ENCODE results near the gene SULF2.

The SULF2 gene

DNA sequence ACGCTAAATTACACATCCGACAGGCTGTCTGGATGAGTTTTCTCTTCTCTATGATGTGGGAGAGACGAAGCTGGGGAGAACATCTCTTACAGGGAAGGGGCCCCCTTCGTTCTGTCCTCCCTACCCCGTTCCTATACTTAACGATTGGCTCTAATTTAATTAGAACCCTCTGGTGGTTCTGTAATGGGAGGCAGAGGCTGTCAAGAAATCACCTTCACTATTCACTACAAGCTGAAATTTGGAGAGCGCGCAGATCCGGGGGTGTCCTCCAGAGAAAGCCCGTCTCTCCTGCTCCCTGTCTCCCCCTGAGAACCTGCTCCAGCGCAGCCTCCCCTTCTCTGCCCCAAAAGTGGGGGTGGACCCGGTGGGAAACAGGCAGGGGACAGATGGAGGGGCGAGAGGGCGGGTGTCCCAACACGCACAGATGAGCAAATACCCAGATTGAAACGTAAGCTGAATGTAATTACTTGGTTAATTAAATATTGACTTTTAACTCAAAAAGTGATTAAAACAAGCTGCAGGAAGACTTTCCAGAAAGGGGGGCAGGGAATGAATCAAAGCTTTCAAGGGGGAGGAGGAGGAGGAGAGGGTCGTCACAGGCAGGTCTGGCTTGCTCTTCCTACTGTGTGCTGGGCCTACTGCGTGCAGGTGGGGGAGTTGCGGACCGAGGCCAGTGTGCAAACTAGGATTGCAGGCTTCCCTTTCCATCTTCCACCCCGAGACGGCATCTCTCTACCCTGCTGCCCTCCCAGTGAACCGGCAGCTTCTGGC is 1.3 kb downstream of the SULF2 start:
- no peak overlapping the region for H3K27ac ChIP-seq (ENCODE audit: low read depth, low read length)
- peak overlapping the region; percentile 69 for H3K4me3 ChIP-seq (ENCODE audit: low read depth, low read length)

DNA sequence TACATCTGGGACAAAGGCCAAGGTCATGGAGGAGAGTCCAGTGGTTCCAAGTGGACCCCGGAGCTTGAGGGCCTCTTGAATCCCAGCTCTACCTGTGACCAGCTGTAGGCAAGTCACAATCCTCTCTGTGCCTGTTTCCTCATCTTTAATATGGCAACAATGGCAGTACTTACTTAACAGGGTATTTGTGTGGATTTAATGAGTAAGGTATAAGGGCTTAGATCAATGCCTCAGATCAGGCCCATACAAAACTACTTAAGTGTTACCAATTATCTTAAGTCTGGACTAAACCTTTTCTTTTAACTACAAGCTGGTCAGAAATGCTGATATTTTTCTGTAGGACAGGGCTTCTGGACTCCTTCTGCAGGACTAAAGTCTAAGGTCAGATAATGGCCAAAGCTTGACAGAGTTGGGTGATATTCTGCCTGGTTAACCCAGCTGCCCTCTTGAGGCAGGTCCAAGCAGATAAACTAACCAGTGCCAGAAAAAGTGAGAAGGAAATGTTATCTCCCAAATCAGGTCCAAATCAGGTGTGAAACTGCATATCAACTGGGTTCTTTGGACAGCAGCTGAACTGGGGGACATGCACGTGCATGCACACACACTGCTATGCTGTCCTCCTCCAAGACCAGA is 2.2 kb downstream of the SULF2 start:
- no peak overlapping the region for H3K27ac ChIP-seq (ENCODE audit: low read depth, low read length)
- no peak overlapping the region for H3K4me3 ChIP-seq (ENCODE audit: low read depth, low read length)
- peaks cover 45% of the 10 kb centered on the region for H3K27me3 ChIP-seq (ENCODE audit: insufficient read depth, low read length)

More for the DNA sequence above, 1.3 kb downstream of the SULF2 start:
- H3K27me3 ChIP-seq (ENCODE audit: insufficient read depth, low read length) = peaks cover 53% of the 10 kb centered on the region
- H2AFZ ChIP-seq (ENCODE audit: low read length, unreplicated experiment) = no peak overlapping the region
- peaks cover 4% of the 10 kb centered on the region for H3K4me1 ChIP-seq (ENCODE audit: control insufficient read depth, insufficient read depth, low read length, unreplicated experiment)
- no peaks in the 10 kb centered on the region for H3K36me3 ChIP-seq (ENCODE audit: insufficient read depth, low read length)
- H3K79me2 ChIP-seq (ENCODE audit: control insufficient read depth, insufficient read depth, low read length, unreplicated experiment) = no peaks in the 10 kb centered on the region

DNA sequence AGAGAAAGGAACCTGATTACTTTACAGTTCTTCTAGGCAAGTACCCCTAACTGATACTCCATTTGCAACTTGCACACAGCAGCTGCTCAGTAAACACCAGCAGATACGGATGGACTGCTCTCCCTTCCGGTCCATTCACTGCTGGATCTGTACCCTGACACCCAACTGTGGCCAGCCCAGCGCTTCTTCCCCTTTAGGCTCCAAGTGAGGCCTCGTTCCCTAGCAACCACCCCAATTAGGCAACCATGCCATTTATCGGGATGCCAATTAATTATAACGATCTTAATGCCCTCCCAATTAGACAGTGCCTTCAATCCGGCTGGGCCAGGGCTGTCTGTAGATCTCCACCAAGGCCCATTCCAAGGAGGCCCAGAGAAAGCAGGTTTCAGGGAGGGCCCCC is 3.2 kb downstream of the SULF2 start:
- H3K4me3 ChIP-seq (ENCODE audit: low read depth, low read length) = no peak overlapping the region
- H2AFZ ChIP-seq (ENCODE audit: low read length, unreplicated experiment) = no peak overlapping the region
- H3K79me2 ChIP-seq (ENCODE audit: control insufficient read depth, insufficient read depth, low read length, unreplicated experiment) = no peaks in the 10 kb centered on the region
- H3K27ac ChIP-seq (ENCODE audit: low read depth, low read length) = no peak overlapping the region
- H3K36me3 ChIP-seq (ENCODE audit: insufficient read depth, low read length) = no peaks in the 10 kb centered on the region
- H3K27me3 ChIP-seq (ENCODE audit: insufficient read depth, low read length) = peaks cover 42% of the 10 kb centered on the region
- peaks cover 4% of the 10 kb centered on the region for H3K4me1 ChIP-seq (ENCODE audit: control insufficient read depth, insufficient read depth, low read length, unreplicated experiment)

More for the DNA sequence above, 2.2 kb downstream of the SULF2 start:
- peaks cover 4% of the 10 kb centered on the region for H3K4me1 ChIP-seq (ENCODE audit: control insufficient read depth, insufficient read depth, low read length, unreplicated experiment)
- no peak overlapping the region for H2AFZ ChIP-seq (ENCODE audit: low read length, unreplicated experiment)
- no peaks in the 10 kb centered on the region for H3K79me2 ChIP-seq (ENCODE audit: control insufficient read depth, insufficient read depth, low read length, unreplicated experiment)
- H3K36me3 ChIP-seq (ENCODE audit: insufficient read depth, low read length) = no peaks in the 10 kb centered on the region

DNA sequence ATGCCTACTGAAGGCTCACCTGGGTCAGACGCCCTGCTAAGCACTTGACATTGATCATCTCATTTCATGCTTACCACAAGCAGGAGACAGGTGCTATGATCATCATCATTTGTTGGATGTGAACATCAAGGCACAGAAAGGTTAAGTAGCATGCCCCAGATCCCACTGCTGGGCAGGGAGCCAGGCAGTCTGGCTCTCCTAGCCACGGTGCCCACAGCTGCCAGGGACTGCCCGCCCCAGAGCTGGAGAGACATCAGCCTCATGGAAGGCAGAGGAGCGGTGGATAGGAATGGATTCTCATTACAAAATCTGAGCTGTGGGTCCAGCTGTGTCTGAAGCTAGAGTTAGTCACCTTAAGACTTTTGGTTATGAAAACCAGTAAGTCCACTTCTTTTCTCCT is 3.6 kb downstream of the SULF2 start:
- no peaks in the 10 kb centered on the region for H3K79me2 ChIP-seq (ENCODE audit: control insufficient read depth, insufficient read depth, low read length, unreplicated experiment)
- no peak overlapping the region for H3K4me3 ChIP-seq (ENCODE audit: low read depth, low read length)
- peaks cover 42% of the 10 kb centered on the region for H3K27me3 ChIP-seq (ENCODE audit: insufficient read depth, low read length)
- H3K4me1 ChIP-seq (ENCODE audit: control insufficient read depth, insufficient read depth, low read length, unreplicated experiment) = peaks cover 4% of the 10 kb centered on the region
- no peaks in the 10 kb centered on the region for H3K36me3 ChIP-seq (ENCODE audit: insufficient read depth, low read length)
- no peak overlapping the region for H3K27ac ChIP-seq (ENCODE audit: low read depth, low read length)
- H2AFZ ChIP-seq (ENCODE audit: low read length, unreplicated experiment) = no peak overlapping the region

DNA sequence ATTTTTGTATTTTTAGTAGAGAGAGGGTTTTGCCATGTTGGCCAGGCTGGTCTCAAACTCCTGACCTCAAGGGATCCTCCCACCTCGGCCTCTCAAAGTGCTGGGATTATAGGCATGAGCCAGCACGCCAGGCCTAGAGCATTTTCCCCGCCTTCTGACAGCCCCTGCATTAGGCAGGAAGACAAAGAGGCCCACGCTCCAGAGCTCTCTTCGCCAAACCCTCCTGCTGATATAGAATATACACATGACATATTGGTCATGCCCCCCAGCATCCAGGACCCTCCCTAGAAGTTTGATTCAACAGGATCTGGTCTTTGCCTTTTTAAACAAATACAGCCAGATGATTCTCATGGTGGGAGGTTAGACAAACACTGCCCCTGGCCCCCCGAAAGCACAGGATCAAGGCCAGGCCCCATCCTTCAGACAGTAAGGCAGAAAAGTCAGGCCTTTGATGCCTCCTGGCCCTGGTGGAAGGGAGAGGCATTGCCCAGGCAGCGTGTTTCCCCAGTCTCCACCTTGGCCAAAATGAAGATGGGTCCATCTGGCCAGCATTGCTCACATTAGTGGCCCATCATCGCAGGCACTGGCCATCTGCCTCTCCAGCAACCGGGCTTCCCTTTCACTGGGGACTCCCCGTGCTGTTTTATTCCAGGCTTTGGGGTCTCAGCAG is 4.4 kb downstream of the SULF2 start:
- no peak overlapping the region for H2AFZ ChIP-seq (ENCODE audit: low read length, unreplicated experiment)
- H3K27ac ChIP-seq (ENCODE audit: low read depth, low read length) = no peak overlapping the region
- peaks cover 45% of the 10 kb centered on the region for H3K27me3 ChIP-seq (ENCODE audit: insufficient read depth, low read length)
- no peaks in the 10 kb centered on the region for H3K79me2 ChIP-seq (ENCODE audit: control insufficient read depth, insufficient read depth, low read length, unreplicated experiment)
- H3K36me3 ChIP-seq (ENCODE audit: insufficient read depth, low read length) = no peaks in the 10 kb centered on the region
- H3K4me1 ChIP-seq (ENCODE audit: control insufficient read depth, insufficient read depth, low read length, unreplicated experiment) = peaks cover 4% of the 10 kb centered on the region
- no peak overlapping the region for H3K4me3 ChIP-seq (ENCODE audit: low read depth, low read length)

DNA sequence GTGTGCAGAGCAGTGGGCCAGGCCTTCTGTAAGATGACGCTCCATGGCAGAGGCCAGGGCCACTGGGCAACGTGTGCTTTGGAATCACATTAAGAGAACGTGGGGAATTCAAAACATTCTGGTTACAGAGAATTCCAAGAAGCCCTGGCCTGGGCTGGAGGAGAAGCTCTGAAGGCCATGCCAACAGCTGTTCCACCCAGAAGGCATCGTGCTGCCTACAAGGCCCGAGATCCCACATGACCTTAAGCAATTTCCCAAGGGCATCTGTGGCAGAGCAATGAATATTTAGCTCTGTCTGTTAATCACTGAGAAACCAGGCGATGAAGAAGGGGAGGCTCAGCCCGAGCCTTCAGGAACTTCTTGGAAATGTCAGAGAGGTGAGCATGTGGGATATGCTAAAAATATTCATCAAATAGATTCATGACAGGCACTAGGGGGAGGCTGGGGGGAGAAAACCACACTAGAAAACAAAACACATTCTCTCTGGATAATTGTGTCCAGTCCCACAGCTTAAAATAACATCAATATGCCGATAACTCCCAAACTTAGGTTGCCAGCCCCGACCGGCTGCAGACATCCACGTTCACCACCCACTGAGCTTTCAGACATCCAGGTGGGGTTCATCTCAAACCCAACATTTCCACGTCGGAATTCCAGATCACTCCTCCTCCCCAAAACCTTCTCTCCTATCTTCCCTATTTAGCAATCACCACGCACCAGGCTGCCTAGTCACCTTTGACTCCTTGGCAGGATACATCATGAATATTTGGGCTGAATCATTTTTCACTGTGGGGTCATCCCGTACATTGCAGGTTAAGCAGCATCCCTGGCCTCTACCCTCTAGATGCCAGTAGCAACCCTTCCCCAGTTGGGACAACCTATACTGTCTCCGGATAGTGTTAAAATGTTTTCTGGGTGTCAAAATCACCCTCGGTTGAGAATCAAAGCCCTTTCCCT is 6.6 kb downstream of the SULF2 start:
- no peak overlapping the region for H3K4me3 ChIP-seq (ENCODE audit: low read depth, low read length)
- no peaks in the 10 kb centered on the region for H3K79me2 ChIP-seq (ENCODE audit: control insufficient read depth, insufficient read depth, low read length, unreplicated experiment)
- H3K27me3 ChIP-seq (ENCODE audit: insufficient read depth, low read length) = peaks cover 52% of the 10 kb centered on the region
- H2AFZ ChIP-seq (ENCODE audit: low read length, unreplicated experiment) = no peak overlapping the region
- H3K36me3 ChIP-seq (ENCODE audit: insufficient read depth, low read length) = no peaks in the 10 kb centered on the region
- H3K27ac ChIP-seq (ENCODE audit: low read depth, low read length) = no peak overlapping the region
- H3K4me1 ChIP-seq (ENCODE audit: control insufficient read depth, insufficient read depth, low read length, unreplicated experiment) = no peaks in the 10 kb centered on the region

DNA sequence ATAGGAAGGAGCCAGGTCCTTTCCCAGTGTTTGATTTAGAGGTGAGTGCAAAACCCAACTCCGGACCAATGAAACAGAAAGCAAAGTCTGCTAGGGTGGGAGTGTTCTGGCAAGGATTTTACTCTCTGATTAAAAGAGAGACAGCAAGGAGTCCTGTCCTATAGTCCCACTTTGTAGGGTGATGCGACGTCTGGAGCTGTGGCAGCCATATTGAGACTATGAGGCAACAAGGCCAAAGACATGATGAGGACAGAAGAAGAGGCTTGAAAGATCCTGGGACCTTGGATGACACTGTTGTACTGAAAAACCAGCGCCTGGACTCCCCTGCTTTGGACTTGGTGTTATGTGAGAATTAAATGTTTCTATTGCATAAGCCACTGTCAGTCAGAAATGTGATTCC is 8.1 kb downstream of the SULF2 start:
- Histone ChIP-seq H3K4me3 (ENCODE audit: low read depth, low read length) (no peak overlapping the region), H3K79me2 (ENCODE audit: control insufficient read depth, insufficient read depth, low read length, unreplicated experiment) (no peaks in the 10 kb centered on the region), H3K36me3 (ENCODE audit: insufficient read depth, low read length) (no peaks in the 10 kb centered on the region), H3K4me1 (ENCODE audit: control insufficient read depth, insufficient read depth, low read length, unreplicated experiment) (no peaks in the 10 kb centered on the region), H3K27ac (ENCODE audit: low read depth, low read length) (no peak overlapping the region), H3K27me3 (ENCODE audit: insufficient read depth, low read length) (peaks cover 40% of the 10 kb centered on the region), H2AFZ (ENCODE audit: low read length, unreplicated experiment) (no peak overlapping the region)

DNA sequence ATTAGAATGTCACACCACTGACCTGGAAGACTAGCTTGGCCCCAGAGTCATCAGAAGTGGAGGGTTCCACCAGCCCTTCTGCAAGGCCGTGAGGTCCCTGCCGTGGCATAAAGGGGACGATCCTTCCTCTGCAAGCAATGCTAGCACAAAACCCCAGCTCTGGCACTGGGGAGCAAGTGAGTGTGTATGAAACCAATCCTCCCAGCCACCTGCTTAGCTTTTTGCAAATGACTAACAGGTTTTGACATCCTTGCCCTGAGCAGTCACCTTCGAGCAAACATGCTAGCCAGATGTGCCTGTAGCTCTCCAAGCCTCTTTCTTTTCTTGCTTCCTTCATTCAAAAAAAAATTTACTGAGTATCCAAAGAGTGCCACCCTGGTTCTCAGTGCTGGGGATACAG is 8.6 kb downstream of the SULF2 start:
- H3K79me2 ChIP-seq (ENCODE audit: control insufficient read depth, insufficient read depth, low read length, unreplicated experiment) = no peaks in the 10 kb centered on the region
- no peak overlapping the region for H3K4me3 ChIP-seq (ENCODE audit: low read depth, low read length)
- peaks cover 37% of the 10 kb centered on the region for H3K27me3 ChIP-seq (ENCODE audit: insufficient read depth, low read length)
- H3K36me3 ChIP-seq (ENCODE audit: insufficient read depth, low read length) = no peaks in the 10 kb centered on the region
- H3K27ac ChIP-seq (ENCODE audit: low read depth, low read length) = no peak overlapping the region
- H3K4me1 ChIP-seq (ENCODE audit: control insufficient read depth, insufficient read depth, low read length, unreplicated experiment) = no peaks in the 10 kb centered on the region
- no peak overlapping the region for H2AFZ ChIP-seq (ENCODE audit: low read length, unreplicated experiment)

DNA sequence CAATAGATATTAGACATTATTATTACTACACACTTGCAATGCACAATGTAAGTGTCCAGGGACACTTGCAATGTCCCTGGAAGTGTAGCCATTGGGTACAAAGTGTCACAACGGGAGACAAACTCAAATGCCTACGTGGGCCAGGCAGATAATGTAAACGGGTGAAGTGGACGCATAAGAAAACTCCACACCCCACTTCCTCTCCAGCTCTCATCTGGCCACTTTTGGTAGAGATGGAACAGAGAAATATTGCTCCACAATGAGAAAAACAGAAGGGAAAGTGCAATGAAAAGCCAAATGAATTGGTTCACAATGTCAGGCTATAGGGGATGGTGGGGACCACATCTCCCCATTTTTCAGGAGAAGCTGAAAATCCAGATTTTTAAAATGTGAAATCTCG is 9.4 kb downstream of the SULF2 start:
- H2AFZ ChIP-seq (ENCODE audit: low read length, unreplicated experiment) = no peak overlapping the region
- no peaks in the 10 kb centered on the region for H3K36me3 ChIP-seq (ENCODE audit: insufficient read depth, low read length)
- H3K27me3 ChIP-seq (ENCODE audit: insufficient read depth, low read length) = peaks cover 32% of the 10 kb centered on the region
- H3K4me1 ChIP-seq (ENCODE audit: control insufficient read depth, insufficient read depth, low read length, unreplicated experiment) = no peaks in the 10 kb centered on the region
- no peak overlapping the region for H3K4me3 ChIP-seq (ENCODE audit: low read depth, low read length)
- no peaks in the 10 kb centered on the region for H3K79me2 ChIP-seq (ENCODE audit: control insufficient read depth, insufficient read depth, low read length, unreplicated experiment)
- no peak overlapping the region for H3K27ac ChIP-seq (ENCODE audit: low read depth, low read length)

DNA sequence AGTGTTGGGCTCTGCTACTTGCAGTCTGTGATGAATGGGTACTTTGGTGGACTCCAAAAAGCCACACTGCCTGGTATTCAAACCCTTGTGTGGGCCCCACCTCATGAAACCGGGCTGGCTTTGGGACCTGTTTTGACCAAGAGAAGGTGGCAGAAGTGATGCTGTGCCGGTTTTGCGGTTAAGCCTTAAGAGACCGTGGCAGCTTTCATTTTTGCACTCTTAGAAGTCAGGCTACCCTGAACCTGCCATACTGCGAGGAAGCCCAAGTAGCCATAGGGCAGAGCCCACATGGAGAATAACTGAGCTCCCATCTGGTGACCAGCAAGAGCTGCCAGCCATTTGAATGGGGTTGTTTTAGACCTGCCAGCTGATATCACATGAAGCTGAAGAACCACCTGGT is 10.2 kb downstream of the SULF2 start:
- H3K27me3 ChIP-seq (ENCODE audit: insufficient read depth, low read length) = peaks cover 32% of the 10 kb centered on the region
- no peaks in the 10 kb centered on the region for H3K36me3 ChIP-seq (ENCODE audit: insufficient read depth, low read length)
- H3K4me3 ChIP-seq (ENCODE audit: low read depth, low read length) = no peak overlapping the region
- H2AFZ ChIP-seq (ENCODE audit: low read length, unreplicated experiment) = no peak overlapping the region
- no peaks in the 10 kb centered on the region for H3K4me1 ChIP-seq (ENCODE audit: control insufficient read depth, insufficient read depth, low read length, unreplicated experiment)
- H3K27ac ChIP-seq (ENCODE audit: low read depth, low read length) = no peak overlapping the region
- no peaks in the 10 kb centered on the region for H3K79me2 ChIP-seq (ENCODE audit: control insufficient read depth, insufficient read depth, low read length, unreplicated experiment)

All from ACC112 (cell line).